Esophagus squamous epithelium (tissue), 4 donors: Measurements from ENCODE around the gene KRT38.

Experiments used
- POLR2A ChIP-seq, 4 donors: fragments of 450-650 bp; IDR thresholded peaks; one replicate each; pipeline ENCODE4 v1.6.1; 2017; ENCODE audit warnings: antibody characterized with exemption in 4 of 4, mild to moderate bottlenecking in 4 of 4, moderate library complexity in 3 of 4
- TF ChIP-seq, protein P1 (sequence below), 6 experiments: fragments of 450-650 bp in 4 of 6; fragments of 200-600 bp in 2 of 6; sonication (generic) in 2 of 6; IDR thresholded peaks; one replicate each; pipeline ENCODE4 v1.5.1; 2016 to 2019; ENCODE audit warnings: antibody characterized with exemption in 6 of 6, mild to moderate bottlenecking in 4 of 6, moderate library complexity in 4 of 6

DNA sequence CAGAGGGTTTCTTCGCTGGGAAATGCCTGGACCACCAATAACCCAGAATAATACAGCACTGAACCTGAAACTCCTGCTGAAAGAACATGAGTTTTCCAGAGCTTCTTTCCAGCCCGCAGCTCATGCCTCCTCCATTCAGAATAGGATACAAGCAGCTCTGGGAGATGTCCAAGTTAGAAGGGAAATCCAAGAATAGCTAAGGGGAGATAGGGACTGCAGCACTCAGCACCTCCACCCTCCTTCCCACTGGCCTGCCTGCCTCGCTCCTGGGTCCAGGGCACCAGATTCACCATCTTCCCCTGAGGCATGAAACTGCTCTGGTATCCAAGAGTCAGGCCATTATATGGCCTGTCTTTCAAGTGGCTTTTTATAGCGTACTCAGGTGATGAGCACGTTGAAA lies 47.5 kb downstream of the KRT38 start:
- TF ChIP-seq, protein P1, sequence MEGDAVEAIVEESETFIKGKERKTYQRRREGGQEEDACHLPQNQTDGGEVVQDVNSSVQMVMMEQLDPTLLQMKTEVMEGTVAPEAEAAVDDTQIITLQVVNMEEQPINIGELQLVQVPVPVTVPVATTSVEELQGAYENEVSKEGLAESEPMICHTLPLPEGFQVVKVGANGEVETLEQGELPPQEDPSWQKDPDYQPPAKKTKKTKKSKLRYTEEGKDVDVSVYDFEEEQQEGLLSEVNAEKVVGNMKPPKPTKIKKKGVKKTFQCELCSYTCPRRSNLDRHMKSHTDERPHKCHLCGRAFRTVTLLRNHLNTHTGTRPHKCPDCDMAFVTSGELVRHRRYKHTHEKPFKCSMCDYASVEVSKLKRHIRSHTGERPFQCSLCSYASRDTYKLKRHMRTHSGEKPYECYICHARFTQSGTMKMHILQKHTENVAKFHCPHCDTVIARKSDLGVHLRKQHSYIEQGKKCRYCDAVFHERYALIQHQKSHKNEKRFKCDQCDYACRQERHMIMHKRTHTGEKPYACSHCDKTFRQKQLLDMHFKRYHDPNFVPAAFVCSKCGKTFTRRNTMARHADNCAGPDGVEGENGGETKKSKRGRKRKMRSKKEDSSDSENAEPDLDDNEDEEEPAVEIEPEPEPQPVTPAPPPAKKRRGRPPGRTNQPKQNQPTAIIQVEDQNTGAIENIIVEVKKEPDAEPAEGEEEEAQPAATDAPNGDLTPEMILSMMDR (IDR thresholded peaks at IDR 0.05) = no peak
- TF ChIP-seq POLR2A (IDR thresholded peaks at IDR 0.05) = no peak
